ENCODE results near the gene ACTR3.
"Not testable (repeated sequence)": the region's sequence is repeated elsewhere in the genome, so short reads cannot be mapped to it uniquely, and the experiment has no call there.

The ACTR3 gene

DNA sequence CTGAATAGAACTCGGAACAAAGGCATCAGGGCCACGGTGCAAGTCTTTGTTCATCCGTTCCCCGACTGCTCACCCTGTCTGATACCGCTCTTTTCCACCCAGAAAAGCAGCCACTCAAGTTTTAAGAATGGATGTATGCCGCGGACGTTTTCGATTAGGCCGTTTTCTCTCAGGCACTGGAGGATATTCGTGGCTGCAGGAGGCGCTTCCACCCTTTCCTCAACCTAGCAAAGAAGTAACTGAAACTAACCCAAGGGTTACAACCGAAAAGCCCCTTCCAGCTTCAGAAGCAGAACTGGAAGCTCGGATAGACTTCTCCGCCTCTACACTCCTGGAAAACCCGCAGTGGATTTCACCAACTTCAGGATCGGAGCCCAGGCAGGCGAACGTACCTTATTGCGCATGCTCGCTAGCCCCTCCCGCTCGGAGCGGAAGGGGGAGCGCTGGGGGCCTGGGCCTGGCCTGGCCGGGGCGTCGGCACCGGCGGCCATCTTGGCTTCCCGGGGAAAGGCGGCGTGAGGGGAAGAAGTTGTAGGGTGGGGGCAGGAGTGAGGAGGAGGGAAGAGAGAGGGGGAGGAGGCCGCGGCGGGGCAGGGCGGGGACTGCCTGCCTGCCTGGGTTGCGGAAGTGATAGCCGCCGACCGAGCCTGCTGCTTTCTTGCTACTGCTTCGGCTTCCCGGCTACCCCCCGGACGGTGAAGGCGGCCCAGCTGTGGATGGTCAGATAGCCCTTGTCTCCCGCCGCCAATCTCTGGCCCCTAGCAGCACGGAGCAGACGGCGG, at the start of gene ACTR3:
TSS of gene ACTR3 (plus strand) at position 619 of the 782 bp plus-strand sequence. CDS start 191 bp downstream, outside the sequence.
- H3K36me3 ChIP-seq (ENCODE audit: control insufficient read depth, low read depth, low read length), result peaks cover 7% of the 10 kb centered on the region
- H3K9ac ChIP-seq (ENCODE audit: low read length), result peak within 1 kb of the TSS; percentile 96
- H3K4me3 ChIP-seq (ENCODE audit: low read length), result peak within 1 kb of the TSS; percentile 96
- no peaks in the 10 kb centered on the region for H3K9me3 ChIP-seq (ENCODE audit: control insufficient read depth, low read depth, low read length)
- H3K27ac ChIP-seq (ENCODE audit: low read length), result peak within 1 kb of the TSS; percentile 98
- H3K27me3 ChIP-seq (ENCODE audit: control insufficient read depth, insufficient read depth, low read length), result no peaks in the 10 kb centered on the region
- H3K4me1 ChIP-seq (ENCODE audit: control insufficient read depth, low read depth, low read length), result peaks cover 35% of the 10 kb centered on the region

DNA sequence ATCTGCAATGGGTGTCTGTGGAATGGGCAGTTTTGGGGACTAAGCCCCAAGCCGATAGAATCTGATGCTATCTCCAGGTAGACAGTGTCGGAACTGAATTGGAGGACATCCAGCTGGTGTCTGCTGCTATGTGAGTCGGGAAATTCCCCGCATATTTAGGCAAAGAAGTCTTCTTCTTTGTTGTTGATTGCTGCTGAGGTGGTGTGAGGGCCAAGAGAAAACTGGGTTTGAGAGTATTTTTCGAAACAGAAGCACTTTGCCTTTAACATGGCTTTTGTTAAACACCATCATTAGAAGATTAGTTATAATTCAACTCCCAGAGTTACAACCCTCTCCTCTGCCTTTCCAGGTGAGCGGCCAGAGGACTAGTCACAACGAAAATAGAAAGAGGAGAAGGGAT, 49.4 kb upstream of the ACTR3 start:
- Histone ChIP-seq H3K4me3 (ENCODE audit: low read length) (no peak overlapping the region), H3K4me1 (ENCODE audit: control insufficient read depth, low read depth, low read length) (peaks cover 3% of the 10 kb centered on the region), H3K27ac (ENCODE audit: low read length) (no peak overlapping the region), H3K27me3 (ENCODE audit: control insufficient read depth, insufficient read depth, low read length) (no peaks in the 10 kb centered on the region), H3K36me3 (ENCODE audit: control insufficient read depth, low read depth, low read length) (no peaks in the 10 kb centered on the region), H3K9ac (ENCODE audit: low read length) (no peak overlapping the region), H3K9me3 (ENCODE audit: control insufficient read depth, low read depth, low read length) (no peaks in the 10 kb centered on the region)

DNA sequence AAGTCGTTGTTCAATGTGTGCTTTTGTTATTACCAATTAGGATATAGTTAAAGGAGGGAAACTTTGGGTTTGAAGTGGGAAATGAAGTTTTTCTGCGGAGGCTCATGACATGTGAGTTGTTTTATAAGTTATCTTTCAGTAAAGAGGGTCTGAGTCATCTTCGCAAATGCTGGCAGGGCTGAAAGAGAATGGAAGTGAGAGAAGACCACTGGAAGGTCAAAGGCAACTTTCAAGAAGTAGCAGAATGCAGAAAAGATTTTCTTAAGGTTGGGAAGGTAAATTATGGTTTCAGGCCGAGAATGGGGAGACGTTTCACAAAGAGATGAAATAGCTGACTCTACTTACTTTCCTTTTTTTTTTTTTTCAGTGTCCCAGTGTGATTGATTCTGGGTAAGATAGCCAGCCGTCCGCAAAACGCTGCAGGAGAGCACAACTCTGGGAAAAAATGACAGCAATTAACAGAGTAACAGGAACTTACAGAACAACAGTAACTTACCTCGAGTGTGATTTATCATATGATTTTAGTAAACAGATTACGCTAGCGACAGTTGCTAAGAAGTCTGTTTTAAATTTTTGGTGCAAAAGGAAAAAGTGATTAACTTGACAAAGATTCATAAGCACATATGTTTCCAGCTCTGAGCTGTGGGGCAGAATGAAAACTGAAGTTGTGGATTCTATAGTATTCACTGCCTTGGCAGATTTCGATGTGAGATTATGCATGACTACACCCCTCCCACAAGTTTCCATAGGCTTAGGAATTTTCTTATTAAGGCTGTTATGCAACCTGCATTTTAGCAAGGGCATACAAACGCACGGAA, 46.8 kb upstream of the ACTR3 start:
- no peaks in the 10 kb centered on the region for H3K9me3 ChIP-seq (ENCODE audit: control insufficient read depth, low read depth, low read length)
- no peaks in the 10 kb centered on the region for H3K36me3 ChIP-seq (ENCODE audit: control insufficient read depth, low read depth, low read length)
- peaks cover 3% of the 10 kb centered on the region for H3K4me1 ChIP-seq (ENCODE audit: control insufficient read depth, low read depth, low read length)
- H3K27me3 ChIP-seq (ENCODE audit: control insufficient read depth, insufficient read depth, low read length), result no peaks in the 10 kb centered on the region
- no peak overlapping the region for H3K27ac ChIP-seq (ENCODE audit: low read length)
- H3K9ac ChIP-seq (ENCODE audit: low read length), result no peak overlapping the region
- no peak overlapping the region for H3K4me3 ChIP-seq (ENCODE audit: low read length)

DNA sequence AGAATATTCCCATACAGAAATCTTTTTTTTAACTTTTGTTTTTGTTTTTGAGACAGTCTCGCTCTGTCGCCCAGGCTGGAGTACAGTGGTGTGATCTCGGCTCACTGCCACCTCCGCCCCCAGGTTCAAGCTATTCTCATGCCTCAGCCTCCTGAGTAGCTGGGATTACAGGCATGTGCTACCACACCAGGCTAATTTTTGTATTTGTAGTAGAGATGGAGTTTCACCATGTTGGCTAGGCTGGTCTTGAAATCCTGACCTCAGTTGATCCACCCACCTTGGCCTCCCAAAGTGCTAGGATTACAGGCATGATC, 46.2 kb upstream of the ACTR3 start:
- not testable (repeated sequence) for H3K27me3 ChIP-seq (ENCODE audit: control insufficient read depth, insufficient read depth, low read length); H3K4me1 ChIP-seq (ENCODE audit: control insufficient read depth, low read depth, low read length); H3K4me3 ChIP-seq (ENCODE audit: low read length); H3K9ac ChIP-seq (ENCODE audit: low read length); H3K36me3 ChIP-seq (ENCODE audit: control insufficient read depth, low read depth, low read length); H3K9me3 ChIP-seq (ENCODE audit: control insufficient read depth, low read depth, low read length); H3K27ac ChIP-seq (ENCODE audit: low read length)

DNA sequence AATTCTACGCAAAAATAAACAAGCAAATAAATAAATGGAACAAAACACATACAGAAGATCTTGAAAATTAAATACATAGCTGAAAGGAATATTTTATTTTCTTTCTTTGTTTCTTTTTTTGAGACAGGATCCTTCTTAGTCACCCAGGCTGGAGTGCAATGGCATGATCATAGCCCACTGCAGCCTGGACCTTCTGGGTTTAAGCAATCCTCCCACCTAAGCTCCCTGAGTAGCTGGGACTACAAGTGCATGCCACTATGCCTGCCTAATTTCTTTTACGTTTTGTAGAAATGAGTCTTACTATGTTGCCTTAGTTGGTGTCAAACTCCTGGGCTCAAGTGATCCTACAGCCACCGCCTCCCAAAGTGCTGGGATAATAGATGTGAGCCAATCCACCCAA, 44.6 kb upstream of the ACTR3 start:
- H3K4me1 ChIP-seq (ENCODE audit: control insufficient read depth, low read depth, low read length), result peaks cover 3% of the 10 kb centered on the region
- no peaks in the 10 kb centered on the region for H3K36me3 ChIP-seq (ENCODE audit: control insufficient read depth, low read depth, low read length)
- no peak overlapping the region for H3K27ac ChIP-seq (ENCODE audit: low read length)
- H3K4me3 ChIP-seq (ENCODE audit: low read length), result no peak overlapping the region
- no peaks in the 10 kb centered on the region for H3K9me3 ChIP-seq (ENCODE audit: control insufficient read depth, low read depth, low read length)
- H3K27me3 ChIP-seq (ENCODE audit: control insufficient read depth, insufficient read depth, low read length), result no peaks in the 10 kb centered on the region
- H3K9ac ChIP-seq (ENCODE audit: low read length), result no peak overlapping the region

DNA sequence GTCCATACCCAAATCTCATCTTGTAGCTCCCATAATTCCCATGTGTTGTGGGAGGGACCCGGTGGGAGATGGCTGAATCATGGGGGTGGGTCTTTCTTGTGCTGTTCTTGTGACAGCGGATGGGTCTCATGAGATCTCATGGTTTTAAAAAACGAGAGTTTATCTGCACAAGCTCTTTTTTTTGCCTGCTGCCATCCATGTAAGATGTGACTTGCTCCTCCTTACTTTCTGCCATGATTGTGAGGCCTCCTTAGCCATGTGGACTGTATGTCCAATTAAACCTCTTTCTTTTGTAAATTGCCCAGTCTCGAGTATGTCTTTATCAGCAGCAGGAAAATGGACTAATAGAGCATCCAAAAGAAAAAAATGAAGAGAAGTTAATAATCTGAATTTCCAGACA, 44.1 kb upstream of the ACTR3 start:
- not testable (repeated sequence) for H3K27me3 ChIP-seq (ENCODE audit: control insufficient read depth, insufficient read depth, low read length); H3K9ac ChIP-seq (ENCODE audit: low read length); H3K9me3 ChIP-seq (ENCODE audit: control insufficient read depth, low read depth, low read length); H3K36me3 ChIP-seq (ENCODE audit: control insufficient read depth, low read depth, low read length); H3K27ac ChIP-seq (ENCODE audit: low read length); H3K4me1 ChIP-seq (ENCODE audit: control insufficient read depth, low read depth, low read length); H3K4me3 ChIP-seq (ENCODE audit: low read length)

DNA sequence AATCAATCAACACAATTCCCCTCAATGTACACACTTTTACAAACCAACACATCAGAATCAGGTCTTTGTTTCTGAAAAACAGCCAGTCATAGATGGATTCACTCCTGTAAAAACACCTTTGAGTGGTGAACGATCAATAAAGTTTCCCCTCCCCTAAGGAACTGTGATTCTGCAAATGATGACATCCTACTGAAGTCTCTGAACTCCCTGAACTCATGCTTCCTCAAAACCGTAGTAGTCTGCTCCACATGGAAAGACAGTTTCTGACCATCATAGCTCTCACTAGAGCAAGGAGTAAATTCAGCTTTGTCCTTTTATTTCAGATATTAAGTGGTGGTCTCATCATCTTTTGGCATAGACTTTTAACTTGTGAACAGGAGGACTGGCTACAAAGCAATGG, 43.5 kb upstream of the ACTR3 start:
- no peaks in the 10 kb centered on the region for H3K9me3 ChIP-seq (ENCODE audit: control insufficient read depth, low read depth, low read length)
- H3K4me1 ChIP-seq (ENCODE audit: control insufficient read depth, low read depth, low read length), result no peaks in the 10 kb centered on the region
- no peak overlapping the region for H3K4me3 ChIP-seq (ENCODE audit: low read length)
- H3K27me3 ChIP-seq (ENCODE audit: control insufficient read depth, insufficient read depth, low read length), result no peaks in the 10 kb centered on the region
- H3K27ac ChIP-seq (ENCODE audit: low read length), result no peak overlapping the region
- H3K9ac ChIP-seq (ENCODE audit: low read length), result no peak overlapping the region
- H3K36me3 ChIP-seq (ENCODE audit: control insufficient read depth, low read depth, low read length), result no peaks in the 10 kb centered on the region

DNA sequence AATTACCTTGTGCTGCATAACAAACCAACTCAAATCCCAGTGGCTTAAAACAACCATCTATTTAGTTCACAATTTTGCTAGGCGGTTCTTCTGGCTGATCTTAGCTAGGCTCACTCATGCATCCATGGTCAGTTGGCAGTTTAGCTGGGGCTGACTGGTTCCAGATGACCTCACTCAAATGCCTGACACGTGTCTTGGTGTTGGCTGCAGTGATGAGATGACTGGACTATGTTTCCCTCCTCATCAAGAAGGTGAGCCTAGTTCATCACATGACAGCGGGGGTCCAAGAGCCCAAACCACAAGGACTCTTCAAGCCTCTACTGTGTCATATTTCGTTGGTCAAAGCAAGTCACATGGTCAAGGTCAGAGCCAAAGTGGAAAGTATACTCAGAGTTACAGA, 42.7 kb upstream of the ACTR3 start:
- no peak overlapping the region for H3K9ac ChIP-seq (ENCODE audit: low read length)
- no peaks in the 10 kb centered on the region for H3K36me3 ChIP-seq (ENCODE audit: control insufficient read depth, low read depth, low read length)
- H3K4me1 ChIP-seq (ENCODE audit: control insufficient read depth, low read depth, low read length), result no peaks in the 10 kb centered on the region
- H3K4me3 ChIP-seq (ENCODE audit: low read length), result no peak overlapping the region
- H3K27ac ChIP-seq (ENCODE audit: low read length), result no peak overlapping the region
- no peaks in the 10 kb centered on the region for H3K9me3 ChIP-seq (ENCODE audit: control insufficient read depth, low read depth, low read length)
- H3K27me3 ChIP-seq (ENCODE audit: control insufficient read depth, insufficient read depth, low read length), result no peaks in the 10 kb centered on the region

DNA sequence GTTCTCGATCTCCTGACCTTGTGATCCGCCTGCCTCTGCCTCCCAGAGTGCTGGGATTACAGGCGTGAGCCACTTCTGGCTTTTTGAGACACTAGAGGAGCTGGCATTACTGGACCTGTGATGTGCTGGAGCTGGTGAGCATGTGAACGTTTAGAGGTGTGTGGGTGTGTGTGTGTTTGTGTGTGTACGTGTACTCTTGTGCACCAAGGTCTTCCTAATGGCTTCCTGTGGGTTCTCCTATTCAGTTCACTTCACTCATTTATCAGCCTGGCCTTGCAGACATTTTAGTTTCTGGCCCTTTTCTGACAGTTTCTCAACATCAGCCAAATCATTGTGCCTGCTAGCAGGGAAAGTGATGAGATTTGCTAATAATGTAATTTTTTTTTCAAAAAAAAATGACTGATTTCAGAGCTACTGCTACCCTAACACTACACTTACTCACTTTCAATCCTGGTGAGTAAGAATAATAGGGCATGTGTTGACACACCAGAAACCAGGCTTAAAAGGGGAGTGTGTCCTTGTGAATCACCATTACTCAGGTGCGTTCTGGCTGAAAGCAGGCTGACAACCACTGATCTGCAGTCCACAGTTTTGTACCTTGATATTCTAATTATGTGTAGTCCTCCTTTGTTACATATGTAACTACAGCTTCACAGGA, 41.0 kb upstream of the ACTR3 start:
- Histone ChIP-seq H3K4me1 (ENCODE audit: control insufficient read depth, low read depth, low read length) (no peaks in the 10 kb centered on the region), H3K9me3 (ENCODE audit: control insufficient read depth, low read depth, low read length) (no peaks in the 10 kb centered on the region), H3K27me3 (ENCODE audit: control insufficient read depth, insufficient read depth, low read length) (no peaks in the 10 kb centered on the region), H3K9ac (ENCODE audit: low read length) (no peak overlapping the region), H3K4me3 (ENCODE audit: low read length) (no peak overlapping the region), H3K27ac (ENCODE audit: low read length) (no peak overlapping the region), H3K36me3 (ENCODE audit: control insufficient read depth, low read depth, low read length) (no peaks in the 10 kb centered on the region)

DNA sequence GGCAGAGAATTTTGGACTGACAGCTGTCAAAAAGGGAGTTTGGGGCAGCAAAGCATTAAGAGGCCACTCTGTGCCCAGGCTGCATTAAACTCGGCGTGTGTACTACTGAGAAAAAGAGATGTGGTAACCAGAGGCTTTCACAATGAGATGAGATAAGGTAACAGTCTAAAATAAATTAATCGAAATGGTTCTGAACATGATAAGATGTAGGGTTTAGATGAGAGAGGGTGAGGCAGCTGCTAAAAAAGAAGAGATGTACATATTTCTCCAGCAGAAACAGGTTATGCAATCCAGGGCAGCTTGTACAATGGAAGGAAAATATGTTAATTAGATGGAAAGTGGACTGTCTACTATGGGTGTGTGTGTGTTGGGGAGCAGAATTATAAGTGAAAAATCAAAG, 39.2 kb upstream of the ACTR3 start:
- Histone ChIP-seq H3K9me3 (ENCODE audit: control insufficient read depth, low read depth, low read length) (no peaks in the 10 kb centered on the region), H3K4me3 (ENCODE audit: low read length) (no peak overlapping the region), H3K9ac (ENCODE audit: low read length) (no peak overlapping the region), H3K36me3 (ENCODE audit: control insufficient read depth, low read depth, low read length) (no peaks in the 10 kb centered on the region), H3K27ac (ENCODE audit: low read length) (no peak overlapping the region), H3K27me3 (ENCODE audit: control insufficient read depth, insufficient read depth, low read length) (no peaks in the 10 kb centered on the region), H3K4me1 (ENCODE audit: control insufficient read depth, low read depth, low read length) (no peaks in the 10 kb centered on the region)

DNA sequence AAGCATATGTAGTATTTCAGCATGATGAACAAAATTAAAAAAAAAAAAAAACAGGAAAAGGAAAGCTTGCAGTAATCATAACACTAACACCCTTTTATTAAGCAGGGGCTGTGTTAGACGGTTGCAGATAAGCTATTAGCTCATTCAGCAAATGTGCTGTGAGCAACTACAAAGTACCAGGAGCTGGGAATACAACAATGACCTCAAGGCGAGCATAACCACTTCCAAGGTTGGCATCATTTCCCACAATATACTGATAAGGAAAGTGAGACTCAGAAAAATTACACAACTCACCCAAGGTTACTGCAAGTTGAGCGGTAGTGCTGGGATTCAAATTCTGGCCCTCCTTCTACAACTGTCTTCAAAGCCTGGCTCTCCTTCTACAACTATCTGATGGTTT, 38.2 kb upstream of the ACTR3 start:
- Histone ChIP-seq H3K36me3 (ENCODE audit: control insufficient read depth, low read depth, low read length) (no peaks in the 10 kb centered on the region), H3K4me1 (ENCODE audit: control insufficient read depth, low read depth, low read length) (no peaks in the 10 kb centered on the region), H3K27me3 (ENCODE audit: control insufficient read depth, insufficient read depth, low read length) (no peaks in the 10 kb centered on the region), H3K4me3 (ENCODE audit: low read length) (no peak overlapping the region), H3K27ac (ENCODE audit: low read length) (no peak overlapping the region), H3K9ac (ENCODE audit: low read length) (no peak overlapping the region), H3K9me3 (ENCODE audit: control insufficient read depth, low read depth, low read length) (no peaks in the 10 kb centered on the region)
